ENCODE measurements around the gene DLG2. TPM values are rescaled to one million over a fixed set of nuclear protein-coding genes. Genes with fewer than 3 reads are reported as not detected.
"Not testable (repeated sequence)": the region's sequence is repeated elsewhere in the genome, so short reads cannot be mapped to it uniquely, and the experiment has no call there.

The DLG2 gene
- total RNA-seq, 1 donor from 2014 or later: 7.2 TPM

GRCh38 chr11:83601914-83602527 lies 2025.1 kb downstream of the DLG2 start:
- H3K4me1 ChIP-seq: no peaks in the 10 kb centered on the region
- no peak for DNase-seq
- no peak for ATAC-seq
- no peaks in the 10 kb centered on the region for H3K36me3 ChIP-seq
- TF ChIP-seq CTCF (IDR thresholded peaks at IDR 0.05): no peak
- H3K27me3 ChIP-seq (ENCODE audit: low read depth): no peaks in the 10 kb centered on the region
- no peak overlapping the region for H3K27ac ChIP-seq
- H3K4me3 ChIP-seq: no peak overlapping the region
- intact Hi-C loops (cut with DNase I): no loop called here
- H3K9me3 ChIP-seq: no peaks in the 10 kb centered on the region

GRCh38 chr11:83601201-83601913 lies 2025.8 kb downstream of the DLG2 start:
- Histone ChIP-seq H3K4me3 (no peak overlapping the region), H3K9me3 (no peaks in the 10 kb centered on the region), H3K27ac (no peak overlapping the region), H3K4me1 (no peaks in the 10 kb centered on the region), H3K36me3 (no peaks in the 10 kb centered on the region), H3K27me3 (ENCODE audit: low read depth) (no peaks in the 10 kb centered on the region)
- TF ChIP-seq CTCF (IDR thresholded peaks at IDR 0.05): no peak
- ATAC-seq (no peak), DNase-seq (no peak)
- intact Hi-C loops (cut with DNase I): no loop called here

GRCh38 chr11:83600661-83601060 lies 2026.5 kb downstream of the DLG2 start:
- intact Hi-C loops (cut with DNase I): no loop called here
- Histone ChIP-seq H3K27ac (no peak overlapping the region), H3K9me3 (no peaks in the 10 kb centered on the region), H3K4me1 (no peaks in the 10 kb centered on the region), H3K4me3 (no peak overlapping the region), H3K27me3 (ENCODE audit: low read depth) (no peaks in the 10 kb centered on the region), H3K36me3 (no peaks in the 10 kb centered on the region)
- TF ChIP-seq CTCF (IDR thresholded peaks at IDR 0.05): no peak
- DNase-seq (no peak), ATAC-seq (no peak)

GRCh38 chr11:83599066-83599465 lies 2028.1 kb downstream of the DLG2 start:
- Histone ChIP-seq H3K9me3 (no peaks in the 10 kb centered on the region), H3K27me3 (ENCODE audit: low read depth) (no peaks in the 10 kb centered on the region), H3K36me3 (no peaks in the 10 kb centered on the region), H3K27ac (no peak overlapping the region), H3K4me1 (no peaks in the 10 kb centered on the region), H3K4me3 (no peak overlapping the region)
- DNase-seq: no peak
- intact Hi-C loops (cut with DNase I): no loop called here
- no peak for TF ChIP-seq CTCF (IDR thresholded peaks at IDR 0.05)
- peak; percentile 49 to 83 for ATAC-seq

GRCh38 chr11:83587797-83588196 lies 2039.3 kb downstream of the DLG2 start:
- ATAC-seq; DNase-seq; H3K9me3 ChIP-seq; H3K4me3 ChIP-seq; H3K36me3 ChIP-seq; intact Hi-C loops (cut with DNase I); H3K4me1 ChIP-seq; H3K27ac ChIP-seq; H3K27me3 ChIP-seq (ENCODE audit: low read depth): not testable (repeated sequence)

- H3K36me3 ChIP-seq: no peaks in the 10 kb centered on the region
- no peak for DNase-seq
These were observed 2043.3 kb downstream of the DLG2 start for GRCh38 chr11:83583757-83584366.

More at GRCh38 chr11:83583757-83584366, 2043.3 kb downstream of the DLG2 start:
- no peak for TF ChIP-seq CTCF (IDR thresholded peaks at IDR 0.05)
- Histone ChIP-seq H3K27ac (no peak overlapping the region), H3K4me1 (no peaks in the 10 kb centered on the region), H3K9me3 (no peaks in the 10 kb centered on the region), H3K27me3 (ENCODE audit: low read depth) (no peaks in the 10 kb centered on the region), H3K4me3 (no peak overlapping the region)
- intact Hi-C loops (cut with DNase I): no loop called here
- no peak for ATAC-seq
